B cell (primary cell): Measurements from ENCODE around the gene HERC2. TPM values are rescaled to one million over a fixed set of nuclear protein-coding genes. Genes with fewer than 3 reads are reported as not detected.
"Not testable (repeated sequence)": the region's sequence is repeated elsewhere in the genome, so short reads cannot be mapped to it uniquely, and the experiment has no call there.

ENCODE experiments used
- ATAC-seq: fragments of 200-7000 bp; cut with Tn5 transposase; one replicate; pipeline ENCODE4 v1.10.0; 2021; ENCODE audit warnings: low read depth, mild to moderate bottlenecking, moderate number of reproducible peaks, moderate library complexity
- CTCF ChIA-PET: fragments of 350-600 bp; sonication (Branson Sonifier 250); formaldehyde crosslinking; loops from one replicate; lab custom pipeline; 2021; ENCODE audit warnings: antibody characterized with exemption, inconsistent platforms; lab: Charles Lee
- POLR2A ChIA-PET: fragments of 350-600 bp; sonication (Branson Sonifier 250); formaldehyde crosslinking; loops from one replicate; lab custom pipeline; 2021; ENCODE audit warnings: antibody characterized with exemption; lab: Charles Lee
- DNase-seq: peaks from one replicate; pipeline ENCODE4 v3.0.0; 2013
- H2AFZ ChIP-seq: 2 replicates; pipeline ENCODE4 v1.6.1; 2012; ENCODE audit warnings: mild to moderate bottlenecking, low read depth, low read length; ENCODE audit not compliant: insufficient read depth, poor library complexity, severe bottlenecking
- H3K27ac ChIP-seq, 2 donors: 1 replicate in 1 of 2; 2 replicates in 1 of 2; pipeline ENCODE4 v1.5.1; 2012 to 2013; ENCODE audit warnings: low read length in 2 of 2, mild to moderate bottlenecking in 2 of 2, moderate library complexity in 1 of 2
- H3K27me3 ChIP-seq, 4 experiments: fragments of 200-600 bp in 1 of 4; sonication (generic) in 1 of 4; replicated peaks in 1 of 4; 1 replicate in 2 of 4; 2 replicates in 2 of 4; pipeline versions ENCODE4 v1.6.1 to v1.7.0; 2013 to 2016; ENCODE audit warnings: low read length in 3 of 4, mild to moderate bottlenecking in 2 of 4, mixed read lengths in 1 of 4, moderate library complexity in 1 of 4; ENCODE audit not compliant: insufficient read depth in 4 of 4, control insufficient read depth in 3 of 4; ENCODE audit errors: control extremely low read depth in 1 of 4
- H3K36me3 ChIP-seq, 2 experiments: replicated peaks in 1 of 2; 1 replicate in 1 of 2; 2 replicates in 1 of 2; pipeline versions ENCODE4 v1.6.1 to v1.7.1; 2013; ENCODE audit warnings: low read length in 1 of 2; ENCODE audit not compliant: insufficient read depth in 2 of 2, control insufficient read depth in 1 of 2; ENCODE audit errors: control extremely low read depth in 1 of 2, extremely low read depth in 1 of 2
- H3K4me1 ChIP-seq, 2 donors: fragments of 200-600 bp in 1 of 2; sonication (generic) in 1 of 2; 1 replicate in 1 of 2; 2 replicates in 1 of 2; pipeline versions ENCODE4 v1.5.1 to v1.6.1; 2013 to 2017; ENCODE audit warnings: low read length in 2 of 2; ENCODE audit not compliant: control insufficient read depth in 2 of 2, insufficient read depth in 2 of 2
- H3K4me2 ChIP-seq: replicated peaks from 2 replicates; pipeline ENCODE3; 2012; ENCODE audit warnings: mild to moderate bottlenecking, low read depth, low read length; ENCODE audit not compliant: poor library complexity, severe bottlenecking
- H3K4me3 ChIP-seq, 5 experiments: fragments of 200-600 bp in 1 of 5; sonication (generic) in 1 of 5; 1 replicate in 3 of 5; 2 replicates in 2 of 5; pipeline versions ENCODE4 v1.5.1 to v1.7.0; 2011 to 2016; ENCODE audit warnings: low read length in 4 of 5, mild to moderate bottlenecking in 4 of 5, low read depth in 2 of 5, control low read depth in 1 of 5, moderate library complexity in 1 of 5; ENCODE audit not compliant: insufficient read depth in 1 of 5; ENCODE audit errors: control extremely low read depth in 1 of 5, extremely low read depth in 1 of 5
- H3K79me2 ChIP-seq: fragments of 200-600 bp; sonication (generic); one replicate; pipeline ENCODE4 v1.6.0; 2016; ENCODE audit warnings: low read length; ENCODE audit not compliant: control insufficient read depth, insufficient read depth
- H3K9ac ChIP-seq: fragments of 200-600 bp; sonication (generic); 2 replicates; pipeline ENCODE4 v1.6.1; 2017; ENCODE audit warnings: mild to moderate bottlenecking, low read length, moderate library complexity
- H3K9me3 ChIP-seq, 3 donors: one replicate each; pipeline versions ENCODE4 v1.6.1 to v1.7.1; 2013; ENCODE audit warnings: low read length in 2 of 3; ENCODE audit not compliant: control insufficient read depth in 2 of 3, insufficient read depth in 1 of 3; ENCODE audit errors: control extremely low read depth in 1 of 3
- H4K20me1 ChIP-seq: 2 replicates; pipeline ENCODE4 v1.6.0; 2012; ENCODE audit warnings: mild to moderate bottlenecking, low read length; ENCODE audit not compliant: insufficient read depth, control insufficient read depth, poor library complexity, severe bottlenecking
- H3K27ac Mint-ChIP-seq: one replicate; pipeline ENCODE4 v1.8.0; 2021; ENCODE audit warnings: mixed read lengths
- H3K27me3 Mint-ChIP-seq: one replicate; pipeline ENCODE4 v1.8.0; 2021; ENCODE audit warnings: mixed read lengths
- H3K4me1 Mint-ChIP-seq: one replicate; pipeline ENCODE4 v1.8.0; 2021; ENCODE audit warnings: mixed read lengths
- H3K4me3 Mint-ChIP-seq: one replicate; pipeline ENCODE4 v1.8.0; 2021; ENCODE audit warnings: mixed read lengths
- H3K9me3 Mint-ChIP-seq: one replicate; pipeline ENCODE4 v1.8.0; 2022; ENCODE audit warnings: mixed read lengths; ENCODE audit not compliant: insufficient read depth
- CTCF ChIP-seq: fragments of 200-600 bp; IDR thresholded peaks from one replicate; pipeline ENCODE4 v1.8.0; 2022; ENCODE audit warnings: antibody characterized with exemption, mild to moderate bottlenecking
- EZH2 ChIP-seq: IDR thresholded peaks from 2 replicates; pipeline ENCODE4 v1.6.1; 2012; ENCODE audit warnings: borderline replicate concordance, low read depth, mild to moderate bottlenecking, moderate library complexity, low read length; ENCODE audit not compliant: insufficient read depth, poor library complexity, severe bottlenecking
- WGBS: methylation state at CpG from one replicate; pipeline ENCODE4 v1.1.5; 2013; ENCODE audit warnings: missing lambda C conversion rate; ENCODE audit not compliant: insufficient coverage; 5-methylcytosine and 5-hydroxymethylcytosine counted together
- intact Hi-C: fragments of 100-400 bp; cut with micrococcal nuclease; formaldehyde crosslinking; loops from one replicate; pipeline ENCODE4 v1.10.0; 2022
- polyA plus RNA-seq: library from polyadenylated mRNA; depleted of rRNA; stranded (reverse); fragments of >200 nt; gene quantifications from 2 replicates; pipeline ENCODE4 v1.2.3, GENCODE V29; 2012
- total RNA-seq, 2 donors: library from RNA; stranded (reverse); fragments of 120-200 nt in 1 of 2; gene quantifications; 1 replicate in 1 of 2; 2 replicates in 1 of 2; pipeline versions ENCODE4 v1.2.3 to v1.2.4, GENCODE V29; 2013 to 2022

Gene HERC2
- total and polyA plus RNA-seq, 2 donors (not counting 1 experiment from before 2014, with no cell fraction given) = 31.0 to 52.7 TPM

- Histone ChIP-seq H2AFZ (no peak overlapping the region), H3K9me3 (no peaks in the 10 kb centered on the region), H3K36me3 (peaks cover 3 to 18% of the 10 kb centered on the region in 2 experiments), H3K4me1 (no peaks in the 10 kb centered on the region), H3K4me3 (no peak overlapping the region), H3K4me2 (no peak overlapping the region), H3K27me3 (no peaks in the 10 kb centered on the region), H4K20me1 (no peaks in the 10 kb centered on the region), H3K27ac (no peak overlapping the region), H3K79me2 (no peaks in the 10 kb centered on the region), H3K9ac (no peak overlapping the region)
- WGBS = 98% methylated on average over 10 of the region's 10 CpGs
- ATAC-seq (no peak), DNase-seq (no peak)
- Mint-ChIP-seq H3K4me3 (no peak overlapping the region), H3K9me3 (no peaks in the 10 kb centered on the region), H3K4me1 (no peaks in the 10 kb centered on the region), H3K27me3 (no peaks in the 10 kb centered on the region), H3K27ac (no peak overlapping the region)
- POLR2A ChIA-PET = no interaction called here
- intact Hi-C loops = no loop called here
- CTCF ChIA-PET = interaction anchor here (0.8 kb wide), 1 partner anchor 1159 kb away, joined by 3 read pairs; no protein-coding TSS in a partner anchor
- TF ChIP-seq EZH2 (no peak), CTCF (no peak)
Observed at GRCh38 chr15:28219116-28219515, 102.9 kb downstream of the HERC2 start.

GRCh38 chr15:28216946-28217546 lies 104.9 kb downstream of the HERC2 start:
- H3K27ac Mint-ChIP-seq, H3K9me3 ChIP-seq, H3K4me3 Mint-ChIP-seq, intact Hi-C loops, H3K27ac ChIP-seq, H3K27me3 ChIP-seq, H3K4me2 ChIP-seq, H3K4me1 ChIP-seq, H4K20me1 ChIP-seq, H3K79me2 ChIP-seq, ATAC-seq, H3K27me3 Mint-ChIP-seq, H3K9me3 Mint-ChIP-seq, POLR2A ChIA-PET, CTCF ChIA-PET, H2AFZ ChIP-seq, H3K4me3 ChIP-seq, H3K4me1 Mint-ChIP-seq, H3K9ac ChIP-seq, DNase-seq: not testable (repeated sequence)
- H3K36me3 ChIP-seq = peaks cover 3 to 22% of the 10 kb centered on the region in 2 experiments
- 98% methylated on average over 10 of the region's 14 CpGs for WGBS

GRCh38 chr15:28215521-28215920 lies 106.5 kb downstream of the HERC2 start:
- H3K4me1 Mint-ChIP-seq, ATAC-seq, intact Hi-C loops, H3K9me3 Mint-ChIP-seq, H3K4me3 ChIP-seq, H3K9me3 ChIP-seq, H3K27me3 ChIP-seq, H3K27me3 Mint-ChIP-seq, H3K4me3 Mint-ChIP-seq, H4K20me1 ChIP-seq, H2AFZ ChIP-seq, H3K4me1 ChIP-seq, POLR2A ChIA-PET, H3K27ac ChIP-seq, H3K27ac Mint-ChIP-seq, H3K9ac ChIP-seq, DNase-seq, CTCF ChIA-PET, H3K4me2 ChIP-seq, H3K79me2 ChIP-seq: not testable (repeated sequence)
- 100% methylated on average over 1 of the region's 14 CpGs for WGBS
- peaks cover 3 to 25% of the 10 kb centered on the region in 2 experiments for H3K36me3 ChIP-seq
